ENCODE data around the gene RIPK3. TPM values are rescaled to one million over a fixed set of nuclear protein-coding genes. Genes with fewer than 3 reads are reported as not detected.
A peak's percentile ranks its signal among the peaks of the same experiment; 100 is the strongest.

RIPK3 gene
- total and polyA plus RNA-seq, 8 donors, result 3.9 to 13.0 (median 6.1) TPM

GRCh38 chr14:24385524-24385923 is 45.7 kb upstream of the RIPK3 start:
- Histone ChIP-seq H3K4me1 (no peaks in the 10 kb centered on the region), H3K27me3 (no peaks in the 10 kb centered on the region), H3K9me3 (no peaks in the 10 kb centered on the region), H3K36me3 (no peaks in the 10 kb centered on the region), H3K27ac (no peak overlapping the region), H3K4me3 (no peak overlapping the region)
- FAIRE-seq, result no peak
- WGBS, 2 donors, result 74 to 76% methylated on average over 4 of the region's 4 CpGs
- no peak for DNase-seq
- TF ChIP-seq CTCF (IDR thresholded peaks at IDR 0.05), result no peak
- no peak for ATAC-seq
- intact Hi-C loops (cut with DNase I), result no loop called here

GRCh38 chr14:24384169-24384568 is 44.4 kb upstream of the RIPK3 start:
- H3K9me3 ChIP-seq, result no peaks in the 10 kb centered on the region
- intact Hi-C loops (cut with DNase I), result no loop called here
- H3K36me3 ChIP-seq, result no peaks in the 10 kb centered on the region
- FAIRE-seq (no peak), ATAC-seq (no peak), DNase-seq (no peak)
- no peak overlapping the region for H3K4me3 ChIP-seq
- TF ChIP-seq CTCF (IDR thresholded peaks at IDR 0.05), result no peak
- no peak overlapping the region for H3K27ac ChIP-seq
- WGBS, 2 donors, result 84 to 89% methylated on average over 4 of the region's 4 CpGs
- no peaks in the 10 kb centered on the region for H3K27me3 ChIP-seq
- H3K4me1 ChIP-seq, result no peaks in the 10 kb centered on the region

- no peak for DNase-seq
- 74 to 89% methylated on average over 4 of the region's 4 CpGs for WGBS, 2 donors
- Histone ChIP-seq H3K9me3 (no peaks in the 10 kb centered on the region), H3K36me3 (no peaks in the 10 kb centered on the region), H3K27ac (no peak overlapping the region), H3K4me3 (no peak overlapping the region), H3K27me3 (no peaks in the 10 kb centered on the region), H3K4me1 (no peaks in the 10 kb centered on the region)
- no peak for FAIRE-seq
- intact Hi-C loops (cut with DNase I), result no loop called here
- no peak for ATAC-seq
- no peak for TF ChIP-seq CTCF (IDR thresholded peaks at IDR 0.05)
Observed at GRCh38 chr14:24382064-24382371, 42.2 kb upstream of the RIPK3 start.

- 79 to 88% methylated on average over 8 of the region's 8 CpGs for WGBS, 2 donors
- no peak for FAIRE-seq
- H3K27me3 ChIP-seq, result no peaks in the 10 kb centered on the region
- no peak for DNase-seq
- no peaks in the 10 kb centered on the region for H3K4me1 ChIP-seq
- no peak overlapping the region for H3K4me3 ChIP-seq
- H3K36me3 ChIP-seq, result no peaks in the 10 kb centered on the region
- TF ChIP-seq CTCF (IDR thresholded peaks at IDR 0.05), result no peak
- no peak overlapping the region for H3K27ac ChIP-seq
- H3K9me3 ChIP-seq, result no peaks in the 10 kb centered on the region
- ATAC-seq, result peak in 1 of 4 donors; percentile 17
- intact Hi-C loops (cut with DNase I), result no loop called here
Observed at GRCh38 chr14:24381363-24382063, 41.7 kb upstream of the RIPK3 start.

GRCh38 chr14:24379907-24380730 is 40.3 kb upstream of the RIPK3 start:
- no peaks in the 10 kb centered on the region for H3K9me3 ChIP-seq
- no peak overlapping the region for H3K27ac ChIP-seq
- DNase-seq, result no peak
- intact Hi-C loops (cut with DNase I), result no loop called here
- H3K4me1 ChIP-seq, result no peaks in the 10 kb centered on the region
- no peak for ATAC-seq
- TF ChIP-seq CTCF (IDR thresholded peaks at IDR 0.05), result no peak
- no peak for FAIRE-seq
- 77 to 85% methylated on average over 15 of the region's 15 CpGs for WGBS, 2 donors
- H3K36me3 ChIP-seq, result no peaks in the 10 kb centered on the region
- no peaks in the 10 kb centered on the region for H3K27me3 ChIP-seq
- H3K4me3 ChIP-seq, result no peak overlapping the region
